NCI-H526 treated with DMSO at 0.1 percent for 48 hours (cell line): ENCODE data around the gene ERP44.

Experiments
- DNase-seq: peaks from one replicate; lab custom pipeline; 2025; lab: John Stamatoyannopoulos, UW

ERP44 gene

DNA sequence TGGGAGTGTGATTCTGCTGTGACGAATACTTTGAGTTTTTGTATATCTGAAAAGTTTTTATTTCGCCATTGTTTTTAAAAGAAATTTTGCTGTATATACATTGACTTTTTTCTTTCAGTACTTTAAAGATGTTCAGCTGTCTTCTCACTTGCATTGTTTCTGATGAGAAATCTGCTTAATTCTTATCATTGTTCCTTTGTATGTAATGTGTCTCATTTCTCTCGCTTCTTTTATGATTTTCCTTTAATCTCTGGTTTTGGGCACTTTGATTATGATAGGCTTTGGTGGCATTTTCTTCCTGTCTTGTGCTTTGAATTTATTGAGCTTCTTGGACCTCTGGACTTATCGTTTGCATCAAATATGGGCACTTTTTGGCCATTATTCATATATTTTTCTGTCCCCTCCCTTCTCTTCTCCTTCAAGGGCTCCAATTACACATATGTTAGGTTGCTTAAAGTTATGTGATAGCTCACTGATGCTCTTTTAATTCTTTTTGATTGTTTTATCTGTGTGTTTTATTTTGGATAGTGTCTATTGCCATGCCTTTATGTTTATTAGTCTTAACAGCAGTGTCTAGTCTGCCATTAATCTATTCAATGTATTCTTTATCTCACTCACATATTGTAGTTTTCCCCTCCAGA, 161.7 kb downstream of the ERP44 start:
- no peak for DNase-seq

DNA sequence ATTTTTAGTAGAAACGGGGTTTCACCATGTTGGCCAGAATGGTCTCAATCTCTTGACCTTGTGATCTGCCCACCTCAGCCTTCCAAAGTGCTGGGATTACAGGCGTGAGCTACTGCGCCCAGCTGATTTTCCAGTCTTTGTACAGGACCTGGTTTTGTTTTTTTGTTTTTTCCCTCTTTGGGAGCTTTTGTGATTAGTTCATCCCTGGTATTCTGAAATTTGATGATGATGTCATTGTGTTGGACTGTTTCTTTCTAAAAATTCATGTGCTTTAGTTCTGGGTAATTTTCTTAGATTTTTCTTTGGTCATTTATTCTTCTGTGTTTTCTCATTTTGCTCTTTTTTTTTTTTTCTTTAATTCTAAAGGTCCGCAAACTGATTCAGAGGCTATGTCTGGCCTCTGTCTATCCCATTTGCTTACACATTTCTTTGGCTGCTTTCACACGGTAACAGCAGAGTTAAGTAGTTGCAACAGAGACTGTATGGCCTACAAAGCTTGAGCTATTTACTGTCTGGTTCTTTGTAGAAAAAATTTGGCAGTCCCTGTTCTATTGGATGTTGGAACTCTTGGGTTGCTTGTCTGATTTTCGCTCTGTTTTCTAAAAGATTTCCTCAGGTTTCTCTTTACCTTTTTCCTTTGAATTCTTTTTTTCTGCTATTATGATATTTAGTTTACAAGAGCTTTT, 167.5 kb downstream of the ERP44 start:
- DNase-seq, result no peak

DNA sequence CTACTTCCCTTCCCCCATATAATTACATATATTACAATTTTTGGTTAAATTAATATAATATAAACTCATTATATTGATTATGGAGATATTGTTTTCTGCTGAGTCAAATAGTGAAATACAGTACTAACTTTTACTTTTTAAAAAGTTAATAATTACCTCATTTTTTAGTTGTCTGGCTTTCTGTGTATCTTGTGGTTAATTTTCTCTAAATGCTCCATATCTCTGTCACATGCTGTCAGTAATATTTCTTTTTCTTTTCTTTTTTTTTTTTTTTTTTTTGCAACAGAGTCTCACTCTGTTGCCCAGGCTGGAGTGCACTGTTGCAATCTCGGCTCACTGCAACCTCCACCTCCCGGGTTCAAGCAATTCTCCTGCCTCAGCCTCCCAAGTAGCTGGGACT, 169.1 kb downstream of the ERP44 start:
- no peak for DNase-seq
